Endometrial microvascular endothelial cells (primary cell): ENCODE data around the gene DNER. TPM values are rescaled to one million over a fixed set of nuclear protein-coding genes. Genes with fewer than 3 reads are reported as not detected.
"Not testable (repeated sequence)": the region's sequence is repeated elsewhere in the genome, so short reads cannot be mapped to it uniquely, and the experiment has no call there.

Source experiments
- in situ Hi-C: cut with HindIII; loops from 2 replicates; pipeline ENCODE4 v1.10.0; 2017; ENCODE audit warnings: low sequenced_read_pairs, low pct_unique_long_range_greater_than_20kb; ENCODE audit errors: inconsistent ontology term
- total RNA-seq: library from RNA; depleted of rRNA; stranded (reverse); fragments of >200 nt; gene quantifications from one replicate; pipeline ENCODE4 v1.2.3, GENCODE V29; 2015; ENCODE audit errors: inconsistent ontology term

Gene DNER
- total RNA-seq, 1 donor from 2014 or later: 3.2 TPM

DNA sequence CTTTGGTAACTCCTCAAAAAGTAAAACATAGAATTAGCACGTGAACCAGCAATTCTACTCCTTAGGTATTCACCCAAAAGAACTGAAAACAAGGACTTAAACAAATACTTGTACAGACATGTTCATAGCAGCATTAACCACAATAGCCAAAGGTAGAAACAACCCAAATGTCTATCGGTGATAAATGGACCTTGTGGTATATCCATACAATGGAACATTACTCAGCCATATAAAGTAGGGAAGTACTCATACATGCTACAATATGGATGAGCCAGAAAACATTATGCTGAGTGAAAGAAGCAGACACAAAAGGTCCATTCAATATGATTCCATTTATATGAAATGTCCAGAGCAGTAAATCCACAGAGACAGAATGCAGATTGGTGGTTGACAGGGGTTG, 182.8 kb downstream of the DNER start:
- in situ Hi-C loops: no loop called here

- in situ Hi-C loops: no loop called here
These were observed 183.9 kb downstream of the DNER start for GRCh38 chr2:229530434-229530833.

DNA sequence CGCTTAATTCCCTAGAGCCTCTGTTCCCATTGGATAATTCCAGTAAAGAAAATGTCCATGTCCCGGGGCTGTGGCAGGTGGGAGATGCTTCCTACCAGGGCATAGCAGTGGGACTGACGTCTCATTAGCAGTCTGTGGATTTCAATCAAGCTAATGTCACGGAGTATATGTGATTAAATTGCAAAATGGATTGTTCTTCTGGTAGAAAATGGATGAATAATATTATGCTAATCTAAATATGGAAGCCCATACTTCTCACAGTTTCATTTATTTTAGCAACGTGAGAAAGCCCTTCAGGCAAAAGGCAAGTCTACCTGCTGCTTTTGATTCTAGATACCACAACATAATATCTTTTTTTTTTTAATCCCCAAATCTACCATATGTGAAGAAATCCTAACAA, 185.5 kb downstream of the DNER start:
- in situ Hi-C loops: no loop called here

DNA sequence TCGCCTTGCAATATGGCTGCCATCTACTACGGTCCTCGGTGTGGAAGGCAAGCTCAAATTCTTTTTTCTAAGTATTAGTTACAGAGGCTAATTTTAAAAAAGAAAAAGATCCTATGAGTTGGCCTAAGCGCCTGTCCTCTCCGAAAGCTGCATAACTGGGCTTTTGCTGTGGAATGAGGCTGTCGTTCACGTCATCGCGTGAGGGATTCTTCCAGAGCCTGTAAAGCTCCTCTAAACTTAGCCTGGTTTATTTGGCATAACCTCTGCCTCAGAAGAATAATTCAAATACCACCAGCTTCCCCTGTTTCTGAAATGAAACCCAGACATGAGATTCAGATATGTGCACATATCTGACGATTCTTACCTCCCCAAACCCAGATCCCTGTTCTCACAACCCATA, 187.4 kb downstream of the DNER start:
- in situ Hi-C loops: no loop called here

GRCh38 chr2:229524799-229525198, 189.6 kb downstream of the DNER start:
- in situ Hi-C loops: no loop called here

DNA sequence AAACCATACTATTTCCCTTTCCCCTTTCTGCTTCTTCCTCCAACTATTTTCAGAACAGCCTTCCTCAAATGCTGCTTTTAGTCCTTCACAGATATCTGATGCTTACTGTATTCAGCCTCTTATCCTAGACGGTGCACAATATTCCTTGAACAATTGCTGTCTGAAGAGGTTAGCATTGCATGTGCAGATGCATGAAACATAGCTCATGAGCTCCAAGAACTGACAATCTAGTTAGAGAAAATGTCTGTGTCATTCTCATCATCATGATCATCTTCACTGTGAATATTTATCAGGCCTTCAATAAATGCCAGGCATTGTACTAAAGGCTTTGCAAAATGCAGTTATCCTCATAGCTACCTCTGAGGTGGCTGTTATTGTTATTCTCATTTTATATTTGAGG, 190.7 kb downstream of the DNER start:
- in situ Hi-C loops: no loop called here

DNA sequence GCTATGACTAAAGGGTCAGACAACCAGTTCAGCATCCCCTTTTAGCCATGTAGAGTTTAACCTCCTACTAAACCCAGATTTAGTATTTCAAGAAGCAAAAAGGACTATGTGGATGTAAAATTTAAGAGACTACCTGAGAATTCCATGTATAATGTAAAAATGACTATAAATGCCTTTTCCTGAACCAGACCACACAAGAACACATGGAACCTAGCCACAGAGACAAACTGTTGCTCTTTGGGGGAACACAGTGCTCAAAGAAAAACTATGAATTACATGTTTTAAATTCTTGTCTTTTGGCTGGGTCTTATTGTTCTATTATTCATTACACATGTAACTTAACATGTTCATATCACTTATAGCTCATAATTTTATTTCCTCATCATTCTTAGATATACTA, 192.8 kb downstream of the DNER start:
- in situ Hi-C loops: no loop called here

- in situ Hi-C loops: no loop called here
These were observed 193.7 kb downstream of the DNER start for GRCh38 chr2:229520691-229521096.

DNA sequence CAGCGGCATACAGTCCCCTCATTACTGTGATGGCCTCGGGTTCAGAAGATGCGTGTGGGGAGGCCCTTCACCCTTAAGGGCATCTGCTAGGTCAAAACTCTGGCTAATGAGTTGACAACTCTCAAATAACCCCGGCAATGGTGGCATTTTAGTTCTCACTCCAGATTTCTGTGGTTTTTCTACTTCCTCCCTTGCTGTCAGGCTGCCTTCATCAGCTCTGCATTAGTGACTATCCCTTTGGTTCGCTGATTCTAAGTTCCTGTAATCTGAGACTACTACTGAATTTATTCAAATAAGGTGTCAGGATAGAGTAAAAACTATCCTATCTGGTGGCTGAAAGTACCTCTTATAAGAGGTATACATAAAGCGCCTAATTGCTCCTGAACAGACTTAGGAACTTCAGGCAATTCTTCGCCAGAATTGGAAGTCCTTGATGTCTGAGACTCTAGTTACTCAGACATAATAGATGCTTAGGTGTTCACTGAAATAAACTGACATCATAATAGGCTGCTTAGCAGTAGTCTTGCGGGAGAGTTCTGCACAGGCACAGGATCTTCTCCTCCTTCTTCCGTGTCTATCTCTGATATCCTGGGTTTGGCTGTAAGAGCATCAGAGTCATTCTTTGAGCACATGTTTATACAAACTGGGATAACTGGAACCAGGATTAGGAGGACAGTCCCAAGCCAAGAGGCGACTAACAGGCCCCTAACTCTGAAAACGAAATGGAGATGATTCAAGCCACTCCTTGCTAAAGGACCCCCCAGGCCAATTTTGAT, 194.5 kb downstream of the DNER start:
- in situ Hi-C loops: no loop called here

DNA sequence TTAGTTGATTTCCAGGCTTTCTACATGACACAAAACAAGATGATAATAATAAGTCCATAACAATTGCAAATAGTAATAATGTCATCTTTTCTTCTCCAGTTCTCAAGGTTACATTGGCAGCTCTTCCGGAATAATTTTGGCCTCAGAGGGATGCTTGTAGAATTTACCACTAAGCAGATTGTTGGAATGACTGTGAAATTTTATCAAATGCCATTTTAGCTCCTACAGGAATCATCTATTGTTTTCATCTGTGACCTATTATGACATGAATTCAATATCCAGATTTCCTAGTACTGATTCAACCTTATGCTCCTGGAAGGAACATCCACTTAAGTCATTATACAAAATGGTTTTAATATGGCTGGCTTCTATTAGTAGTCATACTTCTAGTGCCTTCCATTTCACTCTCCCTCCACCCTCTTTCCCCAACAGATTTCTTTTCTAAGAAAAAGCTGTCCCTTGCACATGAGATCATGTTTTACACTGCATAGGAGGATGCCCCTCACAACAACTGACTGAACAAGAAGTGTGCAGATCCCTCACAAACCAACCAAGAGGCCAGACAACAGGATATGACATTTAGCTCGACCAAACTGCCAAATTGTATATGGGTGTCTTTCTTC, 200.0 kb downstream of the DNER start:
- in situ Hi-C loops: no loop called here

DNA sequence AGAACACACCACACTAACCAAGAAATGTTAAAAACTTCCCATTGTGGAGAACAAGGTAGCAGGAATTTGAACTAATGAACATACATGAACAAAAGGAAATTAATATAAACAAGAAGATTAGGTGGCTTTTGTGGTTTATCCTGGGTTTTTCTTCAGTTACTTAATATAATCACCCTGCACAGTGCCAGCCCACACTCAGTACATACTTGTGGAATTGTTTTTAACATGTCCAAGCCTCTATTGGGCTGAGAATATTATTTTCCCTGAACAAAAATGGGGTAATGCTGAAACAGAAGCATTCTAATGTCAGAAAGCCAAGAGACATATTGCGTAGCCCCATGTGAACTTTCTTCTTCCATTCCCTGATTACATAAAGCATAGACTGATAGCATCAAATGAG, 202.8 kb downstream of the DNER start:
- in situ Hi-C loops: no loop called here

GRCh38 chr2:229506699-229507098, 207.7 kb downstream of the DNER start:
- in situ Hi-C loops: not testable (repeated sequence)

DNA sequence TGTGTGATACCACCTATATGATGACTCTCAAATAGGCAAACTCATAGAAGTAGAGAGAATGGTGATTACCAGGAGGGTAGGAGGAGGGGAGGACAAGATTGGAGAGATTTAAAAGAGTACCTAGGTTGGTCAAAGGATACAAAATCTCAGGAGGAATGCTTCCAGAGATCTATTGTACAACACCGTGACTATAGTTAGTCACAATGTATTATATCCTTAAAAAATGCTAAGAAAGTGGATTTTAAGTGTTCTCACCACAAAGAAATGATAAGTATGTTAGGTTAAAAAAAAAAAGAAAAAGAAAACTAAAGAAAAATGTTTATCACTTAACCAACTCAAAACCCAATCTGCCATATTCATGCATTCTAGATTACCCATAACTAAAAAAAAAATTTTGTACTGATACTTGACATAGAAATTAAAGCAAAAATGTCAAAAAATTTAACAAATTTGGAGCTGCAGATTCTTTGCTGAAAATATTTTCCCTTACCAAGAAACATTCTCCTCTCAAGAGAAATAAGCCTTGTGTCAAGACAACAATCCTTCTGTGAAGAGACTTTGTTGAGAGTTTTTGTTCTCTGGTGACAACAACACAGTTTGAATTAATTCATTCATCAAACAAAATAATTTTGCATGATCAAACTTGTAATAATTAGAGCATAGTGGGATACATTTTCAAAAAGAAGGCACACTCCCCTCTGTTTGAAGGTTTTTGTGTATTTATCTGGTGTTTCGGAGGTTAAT, 213.1 kb downstream of the DNER start:
- in situ Hi-C loops: no loop called here

DNA sequence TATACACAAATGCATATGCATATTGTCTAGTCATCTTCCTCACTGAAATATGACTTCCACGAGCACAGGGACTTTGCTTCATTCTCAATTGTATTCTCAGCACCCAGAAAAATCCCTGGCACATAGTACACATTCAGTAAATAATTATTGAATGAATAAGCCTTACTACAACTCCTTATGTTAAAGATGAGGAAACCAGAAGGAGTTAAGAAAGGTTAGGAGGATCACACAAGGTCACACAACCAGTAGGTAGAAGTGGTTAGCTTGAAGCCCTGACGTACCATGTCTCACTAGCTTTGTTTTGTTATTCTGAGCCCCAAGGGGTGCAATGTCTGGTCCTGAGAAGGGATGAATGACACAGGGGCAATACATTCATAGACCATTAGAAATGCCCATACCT, 222.3 kb downstream of the DNER start:
- in situ Hi-C loops: no loop called here

GRCh38 chr2:229490167-229490566, 224.2 kb downstream of the DNER start:
- in situ Hi-C loops: no loop called here

- in situ Hi-C loops: no loop called here
These were observed 225.3 kb downstream of the DNER start for GRCh38 chr2:229489016-229489415.

- in situ Hi-C loops: no loop called here
These were observed 226.1 kb downstream of the DNER start for GRCh38 chr2:229488232-229488631.

DNA sequence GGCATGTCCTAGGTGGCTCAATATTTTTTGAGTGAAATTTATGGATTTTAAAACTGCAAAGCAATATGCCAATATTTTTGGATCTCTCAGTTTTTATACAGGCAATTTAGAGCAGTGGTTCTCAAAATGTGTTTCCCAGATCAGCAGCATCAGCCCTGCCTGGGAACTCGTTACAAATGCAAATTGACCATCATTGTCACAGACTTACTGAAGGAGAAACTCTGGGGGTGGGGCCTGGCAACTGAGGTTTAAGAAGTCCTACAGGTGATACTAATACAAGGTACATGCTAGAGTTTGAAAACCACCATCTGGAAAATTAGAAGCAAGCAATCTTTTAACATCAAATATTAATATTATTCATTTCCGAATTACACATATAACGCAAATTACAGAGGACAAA, 227.7 kb downstream of the DNER start:
- in situ Hi-C loops: no loop called here

GRCh38 chr2:229485857-229486256, 228.5 kb downstream of the DNER start:
- in situ Hi-C loops: no loop called here

GRCh38 chr2:229477269-229477755, 237.0 kb downstream of the DNER start:
- in situ Hi-C loops: no loop called here
